ENCODE measurements around the gene ATAD5.
"Not testable (repeated sequence)": the region's sequence is repeated elsewhere in the genome, so short reads cannot be mapped to it uniquely, and the experiment has no call there.

GRCh38 chr17:30814236-30814635 lies 17.5 kb upstream of the ATAD5 start:
- TF ChIP-seq CTCF (IDR thresholded peaks at IDR 0.05; ENCODE audit: insufficient read depth, low read length); REST (IDR thresholded peaks at IDR 0.05; ENCODE audit: insufficient replicate concordance, low read depth); POLR2AphosphoS5 (IDR thresholded peaks at IDR 0.05; ENCODE audit: low read depth); GABPA (IDR thresholded peaks at IDR 0.05; ENCODE audit: low read depth): not testable (repeated sequence)

Data from HL-60 (cell line).